HG02870 (cell line): ENCODE results near the gene TSSC4.

ENCODE experiments used
- ATAC-seq: cut with Tn5 transposase; IDR thresholded peaks from one replicate; pipeline ENCODE4 v1.9.1; 2021; ENCODE audit warnings: mild to moderate bottlenecking, moderate library complexity; ENCODE audit not compliant: unreplicated experiment

TSSC4 gene

DNA sequence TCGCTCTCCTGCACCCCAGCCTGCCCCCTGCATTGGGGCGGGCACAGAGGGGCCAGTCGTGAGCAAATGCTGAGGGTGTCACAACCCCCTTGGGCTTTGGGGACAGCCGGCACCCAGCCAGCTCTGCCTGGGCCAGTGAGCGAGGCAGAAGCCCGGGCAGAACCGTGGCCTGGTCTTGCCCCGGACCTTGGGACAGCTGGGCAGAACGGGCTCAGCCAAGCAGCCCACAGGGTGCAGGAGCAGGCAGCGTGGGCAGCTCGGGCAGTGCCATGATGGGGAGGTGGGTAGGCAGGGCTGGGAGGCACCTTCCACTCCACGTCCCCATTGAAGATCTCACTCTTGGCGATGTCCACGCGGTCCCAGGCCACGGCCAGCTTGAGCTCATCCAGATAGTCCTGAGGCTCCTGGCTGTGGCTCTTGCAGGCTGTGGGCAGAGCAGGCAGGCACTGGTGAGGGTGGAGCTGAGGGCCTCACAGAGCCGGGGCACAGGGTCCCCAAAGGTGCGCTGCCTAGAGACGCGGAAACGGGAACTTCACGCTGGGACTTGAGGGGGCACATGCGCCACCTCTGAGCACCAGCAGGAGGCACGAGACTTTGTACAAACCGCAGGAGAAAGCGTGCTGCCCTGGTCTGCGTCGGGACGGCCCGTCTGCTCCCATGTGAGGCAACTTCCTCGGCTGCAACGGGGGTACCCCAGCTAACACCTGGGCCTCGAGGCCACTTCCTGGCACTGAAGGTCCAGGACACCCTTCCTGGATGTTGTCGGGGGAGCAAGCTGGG lies 15.2 kb downstream of the TSSC4 start:
- ATAC-seq: no peak

DNA sequence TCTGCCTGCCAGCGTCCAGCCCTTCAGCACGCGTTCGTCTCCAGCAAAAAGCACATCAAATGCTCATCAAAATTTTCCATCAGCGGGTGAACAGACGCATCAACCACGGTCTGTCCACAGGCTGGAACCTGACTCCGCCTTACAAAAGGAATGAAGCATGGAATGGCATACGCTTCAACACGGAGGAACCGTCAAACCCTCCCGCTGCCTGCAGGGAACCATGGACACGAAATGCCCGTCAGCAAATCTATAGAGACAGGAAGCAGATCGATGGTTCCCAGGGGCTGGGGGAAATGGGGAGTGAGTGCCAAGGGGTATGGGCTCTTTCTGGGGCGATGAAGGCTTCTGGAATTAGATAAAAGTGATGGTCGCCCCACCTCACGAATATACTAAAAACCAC lies 16.2 kb downstream of the TSSC4 start:
- ATAC-seq: no peak

GRCh38 chr11:2417856-2418692 lies 17.5 kb downstream of the TSSC4 start:
- no peak for ATAC-seq

- no peak for ATAC-seq
Measured at GRCh38 chr11:2418693-2419360, 18.3 kb downstream of the TSSC4 start.

- no peak for ATAC-seq
Measured at GRCh38 chr11:2419638-2420501, 19.3 kb downstream of the TSSC4 start.

DNA sequence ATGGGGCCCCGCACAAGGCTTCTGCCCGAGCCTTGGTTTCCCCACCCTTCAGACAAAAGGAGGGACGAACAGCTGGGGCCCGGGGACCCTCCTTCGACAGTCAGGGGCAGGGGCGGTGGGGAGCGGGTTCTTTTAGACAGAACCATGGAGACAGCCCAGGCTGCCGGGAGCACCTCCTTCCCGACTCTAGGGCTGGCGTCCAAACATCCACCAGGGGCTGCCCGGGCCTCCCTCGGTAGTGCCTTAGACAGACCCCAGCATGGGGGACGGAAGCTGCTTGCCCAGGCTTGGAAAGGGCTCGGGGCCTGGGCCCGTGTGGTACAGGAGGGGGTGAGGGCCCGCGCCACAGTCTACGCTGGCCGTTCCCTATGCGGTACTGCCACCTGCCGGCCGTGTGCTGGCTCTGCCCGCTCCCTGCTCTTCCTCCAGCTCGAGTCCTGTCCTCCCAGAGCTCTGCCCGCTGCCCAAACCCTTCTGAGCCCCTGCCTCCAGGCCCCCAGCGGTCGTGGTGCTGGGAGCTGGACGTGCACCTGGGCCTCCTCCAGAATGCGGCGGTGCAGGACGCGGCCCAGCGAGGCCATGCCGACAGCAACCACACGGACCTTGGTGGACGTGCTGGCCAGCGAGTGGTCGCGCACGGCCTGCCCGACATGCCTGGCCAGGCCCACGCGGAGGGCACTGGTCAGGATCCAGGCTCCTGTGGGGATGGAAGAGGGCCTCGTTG lies 20.1 kb downstream of the TSSC4 start:
- ATAC-seq: no peak

DNA sequence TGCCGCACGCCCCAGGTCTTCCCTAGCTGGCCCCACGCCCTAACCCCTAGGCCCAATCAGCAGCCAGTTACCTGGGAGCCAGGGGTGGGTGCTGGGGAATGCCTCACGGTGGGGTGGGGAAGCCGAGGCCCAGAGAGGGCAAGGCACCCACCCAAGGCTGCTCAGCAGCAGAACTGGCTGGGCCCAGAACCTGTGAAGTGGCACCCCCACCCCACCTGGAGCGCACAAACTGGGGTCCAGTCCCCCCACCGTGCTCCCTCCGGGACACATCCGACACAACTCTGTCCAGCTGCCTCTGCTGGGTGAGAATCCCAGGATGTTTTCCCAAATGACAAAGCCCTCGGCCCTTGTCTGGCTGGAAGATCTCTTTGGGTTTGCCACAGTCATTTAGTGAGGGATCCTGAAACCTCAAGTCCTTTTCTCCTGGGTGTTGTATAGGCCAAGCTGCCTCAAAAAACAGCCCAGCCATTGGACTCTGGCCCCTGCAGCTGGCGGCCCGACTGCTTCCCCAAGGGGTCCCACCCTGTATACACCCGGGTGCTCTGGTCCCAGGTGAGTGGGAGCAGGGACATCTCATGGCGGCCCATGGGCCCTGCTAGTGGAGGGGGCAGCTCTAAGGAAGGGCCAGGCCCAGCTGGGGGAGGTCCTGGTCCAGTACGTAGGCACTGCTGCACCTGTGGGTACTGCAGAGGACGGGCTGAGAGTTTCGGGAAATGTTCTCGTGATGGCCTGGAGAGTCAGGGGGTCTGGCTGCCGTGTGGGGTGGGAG lies 20.9 kb downstream of the TSSC4 start:
- ATAC-seq: no peak

GRCh38 chr11:2421996-2422395 lies 21.4 kb downstream of the TSSC4 start:
- no peak for ATAC-seq

DNA sequence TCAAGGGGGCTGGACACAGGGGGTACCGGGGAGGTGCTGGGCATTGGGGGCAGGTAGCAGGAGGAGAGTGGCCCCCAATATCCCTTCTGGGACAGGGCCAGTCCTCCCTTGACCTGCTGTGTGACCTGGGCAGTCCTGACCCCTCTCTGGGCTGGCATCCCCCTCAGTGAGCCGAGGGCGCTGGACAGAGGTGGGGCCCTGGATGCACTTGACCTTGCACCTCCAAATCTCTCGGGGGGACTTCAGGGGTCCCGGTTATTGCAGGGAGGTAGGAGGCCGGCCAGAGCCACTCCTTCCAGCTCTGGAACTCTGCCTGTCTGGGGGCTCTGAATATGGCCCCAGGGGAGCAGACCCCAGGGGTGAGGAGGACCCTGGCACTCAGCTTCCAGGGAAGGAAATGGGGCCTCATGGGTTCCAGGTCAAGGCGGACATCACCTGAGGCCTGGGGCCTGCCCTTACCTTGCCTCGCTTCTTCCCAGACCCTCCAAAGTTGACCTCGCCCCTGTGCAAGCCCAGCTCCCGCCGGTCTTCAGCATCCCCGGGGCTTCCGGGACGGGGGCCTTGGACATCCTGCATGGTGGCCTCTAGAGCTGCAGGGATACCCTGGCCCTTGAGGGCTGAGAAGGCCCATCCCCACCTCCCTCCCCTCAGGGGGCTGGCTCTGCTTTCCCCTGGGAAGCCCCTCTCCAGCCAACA lies 22.1 kb downstream of the TSSC4 start:
- no peak for ATAC-seq

DNA sequence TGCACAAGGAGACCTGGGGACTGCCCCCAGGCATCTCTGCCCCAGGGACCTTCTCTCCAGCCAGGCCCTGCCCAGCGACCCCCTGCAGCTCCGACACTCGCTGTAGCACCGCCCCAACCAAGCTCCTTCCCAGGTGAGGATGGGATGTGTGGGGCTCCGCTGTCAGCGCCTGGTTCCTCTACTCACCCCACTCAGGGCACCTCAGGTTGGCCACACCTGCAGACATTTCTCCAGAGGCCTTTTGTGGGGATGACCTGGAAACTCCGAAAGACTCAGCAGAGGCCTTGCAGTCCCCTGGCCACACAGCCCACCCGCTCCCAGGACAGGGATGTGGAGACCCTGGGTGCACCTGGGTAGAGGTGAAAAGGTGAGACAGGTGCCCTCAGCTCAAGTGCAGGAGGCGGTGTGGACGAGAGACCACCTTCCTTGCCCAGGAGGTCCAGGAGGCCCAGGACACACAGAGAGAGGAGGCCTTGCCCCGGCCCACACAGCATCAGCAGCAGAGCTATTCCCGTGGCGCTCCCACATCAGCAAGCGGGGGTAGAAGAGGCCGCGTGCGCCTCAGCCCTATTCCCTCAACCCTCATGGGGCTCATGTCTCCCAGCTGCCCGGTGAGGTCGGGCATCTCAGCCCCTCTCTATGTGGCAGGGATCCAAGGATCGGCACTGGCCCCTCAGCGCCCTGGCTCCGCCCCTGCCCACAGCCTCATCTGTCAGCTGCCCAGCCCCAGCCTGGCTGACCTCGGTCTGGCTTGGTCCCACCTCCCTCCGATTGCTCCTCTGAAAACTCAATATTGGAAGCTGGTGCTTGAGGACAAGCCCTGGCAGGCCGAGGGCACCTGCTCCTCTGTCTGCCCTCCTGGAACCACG lies 22.8 kb downstream of the TSSC4 start:
- no peak for ATAC-seq

GRCh38 chr11:2424811-2425495 lies 24.4 kb downstream of the TSSC4 start:
- ATAC-seq: no peak

GRCh38 chr11:2425506-2425905 lies 25.0 kb downstream of the TSSC4 start:
- ATAC-seq: no peak

- ATAC-seq: no peak
Measured at GRCh38 chr11:2426221-2426620, 25.7 kb downstream of the TSSC4 start.

- no peak for ATAC-seq
Measured at GRCh38 chr11:2426826-2427521, 26.4 kb downstream of the TSSC4 start.

GRCh38 chr11:2427721-2428321 lies 27.3 kb downstream of the TSSC4 start:
- no peak for ATAC-seq

- ATAC-seq: no peak
Measured at GRCh38 chr11:2428322-2428795, 27.8 kb downstream of the TSSC4 start.
